Right kidney (tissue), 1 donor: Measurements from ENCODE around the gene PLEKHA7.
A peak's percentile ranks its signal among the peaks of the same experiment; 100 is the strongest.

Source experiments
- DNase-seq: peaks from one replicate; pipeline ENCODE4 v3.0.0-alpha.2; 2016

The PLEKHA7 gene

GRCh38 chr11:16840951-16841350 lies 173.3 kb downstream of the PLEKHA7 start:
- peak; percentile 18 for DNase-seq

DNA sequence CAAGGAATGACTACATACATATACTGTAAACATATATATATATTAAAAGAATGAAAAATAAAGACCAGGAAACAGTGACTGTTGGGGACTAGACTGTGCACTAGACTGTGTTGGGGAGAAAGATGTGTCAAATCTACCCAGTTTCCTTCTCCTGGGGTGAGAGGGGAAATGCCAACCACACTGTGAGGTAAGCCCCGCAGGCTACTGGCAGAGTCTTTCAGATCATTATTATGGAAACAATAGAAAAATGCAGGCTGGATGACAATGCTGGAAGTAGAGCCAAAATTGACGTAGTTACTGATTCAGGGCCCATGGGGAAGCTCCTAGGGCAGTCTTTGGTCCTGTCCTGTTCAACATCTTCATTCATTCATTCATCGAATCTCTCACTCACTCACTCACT lies 174.4 kb downstream of the PLEKHA7 start:
- DNase-seq = no peak

- DNase-seq = no peak
Measured at GRCh38 chr11:16834384-16834783, 179.8 kb downstream of the PLEKHA7 start.

GRCh38 chr11:16833026-16833425 lies 181.2 kb downstream of the PLEKHA7 start:
- DNase-seq = no peak

DNA sequence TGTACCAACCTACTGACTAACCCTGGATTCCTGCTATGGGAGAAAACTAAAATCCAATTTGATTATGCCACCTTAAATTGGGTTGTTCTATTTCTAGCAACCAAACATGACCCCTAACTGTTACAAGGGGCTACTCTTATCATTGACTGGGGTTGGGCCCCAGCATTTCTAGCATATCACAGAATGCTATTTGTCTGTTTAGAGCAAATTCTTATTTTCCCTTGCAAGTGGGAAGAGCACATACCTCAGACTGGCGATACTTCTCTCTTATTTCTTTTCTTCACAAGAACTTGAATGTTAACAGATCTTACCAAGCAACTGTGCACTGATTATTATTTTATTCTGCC lies 182.0 kb downstream of the PLEKHA7 start:
- DNase-seq = no peak

- no peak for DNase-seq
Measured at GRCh38 chr11:16831316-16832192, 182.7 kb downstream of the PLEKHA7 start.

GRCh38 chr11:16827139-16827538 lies 187.1 kb downstream of the PLEKHA7 start:
- DNase-seq = no peak

DNA sequence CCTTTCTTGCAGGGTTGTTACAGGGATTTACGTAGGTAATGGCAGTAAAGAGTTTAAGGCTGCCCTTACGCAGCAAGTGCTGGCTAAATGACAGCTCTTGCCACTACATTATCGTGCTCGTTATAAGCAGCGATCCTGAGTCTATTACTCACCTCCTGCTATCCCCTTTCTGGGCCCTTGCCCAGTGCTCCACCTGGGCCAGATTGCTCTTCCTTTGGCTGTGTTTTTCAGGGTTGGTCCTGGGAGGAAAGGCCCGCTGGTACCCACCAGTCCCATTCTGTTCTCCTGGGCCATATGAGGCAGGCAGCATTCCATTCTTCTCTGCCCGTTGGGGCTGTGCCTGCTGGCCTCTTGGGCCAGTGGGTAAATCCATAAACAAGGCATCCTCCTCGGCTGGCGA lies 188.2 kb downstream of the PLEKHA7 start:
- DNase-seq = no peak

- no peak for DNase-seq
Measured at GRCh38 chr11:16825101-16825500, 189.1 kb downstream of the PLEKHA7 start.

DNA sequence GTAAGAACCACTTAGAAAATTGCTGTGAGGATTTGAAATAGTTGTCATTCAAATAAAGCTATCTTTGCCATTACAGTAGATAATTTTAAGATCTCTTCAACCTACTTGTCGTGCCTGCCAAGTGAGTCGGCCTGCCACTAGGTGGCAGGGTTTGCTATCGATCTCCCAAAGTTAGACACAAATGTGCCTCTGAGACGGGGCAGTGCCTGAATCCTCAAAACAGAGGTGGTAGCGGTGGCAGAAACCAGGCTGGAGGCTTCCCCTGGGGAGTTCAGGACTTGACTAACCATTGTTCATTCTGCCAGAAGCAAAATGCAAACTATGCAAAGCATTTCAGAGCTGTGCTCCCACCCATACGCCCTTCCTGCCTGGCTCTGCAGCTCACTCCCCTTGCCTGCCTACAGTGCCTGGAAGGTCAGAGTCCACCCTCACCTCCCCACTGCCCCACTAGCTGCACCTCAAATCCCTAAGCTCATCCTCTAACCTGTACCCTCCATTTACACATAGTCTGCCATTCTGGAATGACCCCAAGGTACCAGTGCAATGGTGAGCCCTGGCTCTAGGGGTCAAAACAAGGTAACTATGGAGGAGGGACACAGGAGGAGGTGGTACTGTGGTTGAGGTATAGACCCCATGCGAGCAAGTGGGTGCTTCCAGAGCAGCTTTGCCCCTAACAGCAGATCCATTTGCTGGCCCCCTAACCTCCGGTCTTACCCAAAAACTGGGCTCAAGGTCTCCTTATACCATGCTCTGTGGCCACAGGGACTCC lies 193.7 kb downstream of the PLEKHA7 start:
- DNase-seq = peak; percentile 55

DNA sequence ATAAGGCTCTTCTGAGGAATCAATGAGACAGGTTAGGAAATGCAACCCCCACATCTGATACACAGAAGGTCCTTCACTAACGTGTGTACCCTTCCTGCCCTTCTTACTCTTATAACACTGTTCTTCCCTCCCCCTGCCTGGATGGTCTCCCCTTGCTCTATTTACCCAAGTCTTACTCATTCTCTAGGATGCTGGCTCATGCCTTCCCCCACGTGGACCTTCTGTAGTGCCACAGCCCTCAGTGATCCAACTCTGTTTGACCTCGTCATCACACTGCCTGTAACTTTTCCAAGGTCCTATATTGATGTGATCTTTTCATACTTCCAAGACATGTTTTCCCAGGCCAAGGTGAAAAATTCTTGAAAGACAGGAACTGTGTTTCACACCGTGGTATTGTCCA lies 195.9 kb downstream of the PLEKHA7 start:
- DNase-seq = no peak

- DNase-seq = no peak
Measured at GRCh38 chr11:16817351-16817750, 196.9 kb downstream of the PLEKHA7 start.

DNA sequence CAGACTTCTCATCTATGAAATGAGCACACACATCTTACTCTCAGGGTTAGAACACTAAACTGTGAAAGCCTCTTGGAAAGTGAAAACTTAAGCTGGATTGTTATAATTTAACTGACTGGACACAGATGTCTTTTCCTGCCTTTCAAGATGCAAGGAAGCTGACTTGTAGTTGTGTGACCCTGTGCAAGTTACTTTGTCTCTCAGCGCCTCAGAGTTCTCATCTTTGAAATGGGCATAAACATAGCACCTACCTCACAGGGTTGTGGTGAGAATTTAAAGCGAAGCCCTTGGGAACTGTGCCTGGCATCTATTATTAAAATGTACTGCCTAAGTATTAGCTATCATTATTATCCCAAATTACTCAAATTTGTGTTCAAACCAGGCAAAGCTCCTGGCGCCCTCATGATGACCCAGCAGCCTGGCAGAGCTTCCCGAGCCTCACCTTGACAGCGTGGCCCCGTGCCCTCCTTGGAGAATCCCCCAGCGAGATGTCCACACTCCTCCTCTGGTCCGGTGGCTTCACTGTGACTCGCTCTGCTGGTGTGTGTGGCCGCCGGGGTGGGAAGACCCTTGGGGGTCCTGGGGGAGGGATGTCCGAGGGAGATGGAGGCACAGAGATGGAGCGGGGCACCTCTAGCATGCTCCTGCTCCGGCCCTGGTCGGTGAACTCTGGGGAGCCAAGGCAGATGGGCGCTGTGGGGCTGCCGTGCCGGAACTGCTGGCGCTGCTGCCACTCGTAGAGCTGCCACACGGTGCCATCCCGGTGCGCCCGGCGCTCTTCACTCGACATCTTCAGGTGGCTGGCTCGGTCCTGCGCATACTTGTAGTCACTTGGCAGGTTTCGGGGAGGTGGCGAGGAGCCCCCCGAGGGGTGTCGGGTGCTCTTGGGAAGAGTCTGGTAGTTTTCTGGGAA lies 197.6 kb downstream of the PLEKHA7 start:
- no peak for DNase-seq

GRCh38 chr11:16815047-16815767 lies 199.0 kb downstream of the PLEKHA7 start:
- DNase-seq = no peak

GRCh38 chr11:16814410-16815046 lies 199.7 kb downstream of the PLEKHA7 start:
- no peak for DNase-seq

DNA sequence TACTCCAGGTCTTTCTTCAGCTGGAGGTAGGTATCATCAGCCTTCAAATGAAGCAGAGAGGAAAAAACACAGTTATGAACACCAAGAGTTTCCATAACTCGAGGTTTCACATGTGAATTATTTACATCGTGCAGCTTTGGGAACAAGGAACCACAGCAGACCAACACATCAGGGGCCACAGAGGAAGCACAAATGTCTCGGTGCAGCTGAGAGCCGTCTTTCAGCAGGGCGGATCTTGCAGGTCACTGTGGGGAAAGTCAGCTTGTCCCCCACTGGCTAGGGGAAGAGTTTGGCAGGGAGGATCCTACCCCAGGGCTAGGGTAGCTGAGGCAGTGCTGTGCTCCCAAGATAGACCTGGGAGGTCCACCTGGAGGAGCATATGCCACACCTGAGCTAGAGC lies 201.1 kb downstream of the PLEKHA7 start:
- no peak for DNase-seq

- no peak for DNase-seq
Measured at GRCh38 chr11:16812274-16812673, 201.9 kb downstream of the PLEKHA7 start.

DNA sequence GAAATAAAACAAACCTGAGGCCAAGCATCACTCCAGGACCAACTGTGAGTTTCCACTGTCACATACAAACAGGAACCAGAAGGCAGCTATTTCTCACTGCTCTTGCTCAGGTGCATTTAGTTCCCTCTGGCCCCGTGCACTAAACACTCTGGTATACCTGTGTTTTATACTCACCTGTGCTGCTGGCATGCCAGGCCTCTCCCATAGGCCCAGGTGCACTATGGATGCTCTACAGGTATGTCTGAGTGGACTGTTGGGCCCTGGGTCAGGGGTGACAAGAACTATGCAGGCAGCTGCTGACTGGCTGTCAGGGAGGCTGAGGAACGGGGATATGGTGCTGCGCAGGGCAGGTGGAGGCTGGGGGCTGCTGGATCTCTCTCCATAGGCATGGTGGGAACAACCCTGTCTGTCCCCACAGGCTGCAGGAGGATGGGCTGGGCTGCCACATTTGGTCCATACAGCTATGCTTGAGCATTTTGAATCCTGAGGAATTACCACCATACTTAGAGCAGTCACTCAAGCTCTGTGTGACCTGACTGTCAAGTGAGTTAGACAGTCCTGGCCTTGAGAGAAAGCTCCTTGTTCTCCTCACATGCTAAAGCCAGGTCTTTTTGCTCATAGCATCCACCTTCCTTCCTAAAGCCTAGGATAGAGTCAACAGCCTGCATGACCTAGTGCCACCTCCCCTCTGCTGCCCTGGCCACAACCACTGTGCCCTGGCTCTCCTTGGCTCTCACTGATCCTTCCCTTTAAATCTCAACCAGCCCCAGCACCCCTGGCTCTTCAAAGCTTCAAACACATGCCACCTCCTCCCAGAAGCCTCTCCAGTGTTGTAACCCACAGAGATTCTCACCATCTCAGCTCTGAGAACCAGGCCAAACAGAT lies 202.8 kb downstream of the PLEKHA7 start:
- DNase-seq = no peak

DNA sequence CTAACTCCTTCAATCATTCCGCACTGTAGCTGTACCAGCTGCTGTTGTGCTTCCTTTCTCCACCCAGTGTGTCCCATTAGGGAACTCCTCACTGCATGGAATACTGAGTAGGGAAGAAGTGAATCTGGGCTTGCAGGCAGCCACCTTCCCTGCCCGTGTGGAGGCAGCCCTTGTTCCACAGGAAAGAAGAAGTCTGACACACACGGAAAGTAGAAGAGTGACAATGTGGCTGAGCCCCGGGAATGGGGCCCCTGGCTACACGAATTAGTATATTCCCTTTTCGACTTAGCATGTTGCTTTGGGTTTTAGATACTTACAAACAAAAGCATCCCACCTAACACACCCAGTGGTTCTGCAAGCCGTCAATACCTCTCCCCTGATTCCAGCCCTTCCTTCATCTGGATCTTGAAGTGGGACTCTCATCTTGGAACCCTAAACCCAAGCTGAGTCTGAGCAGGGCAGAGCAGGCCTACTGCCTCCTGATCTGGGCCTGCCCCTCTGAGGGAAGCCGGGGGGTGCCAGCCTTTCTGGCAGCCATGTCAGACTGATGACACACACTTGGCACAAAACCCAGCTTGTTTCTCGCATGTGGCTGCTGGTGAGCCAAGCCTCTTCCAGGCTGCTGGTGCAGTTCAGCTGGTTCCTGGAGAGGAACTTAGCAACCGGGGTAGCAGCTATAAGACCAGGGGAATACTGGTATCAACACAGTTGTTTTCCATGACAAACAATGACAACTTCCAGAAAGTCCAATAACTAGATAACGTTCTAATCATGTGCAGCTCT lies 204.1 kb downstream of the PLEKHA7 start:
- DNase-seq = no peak

DNA sequence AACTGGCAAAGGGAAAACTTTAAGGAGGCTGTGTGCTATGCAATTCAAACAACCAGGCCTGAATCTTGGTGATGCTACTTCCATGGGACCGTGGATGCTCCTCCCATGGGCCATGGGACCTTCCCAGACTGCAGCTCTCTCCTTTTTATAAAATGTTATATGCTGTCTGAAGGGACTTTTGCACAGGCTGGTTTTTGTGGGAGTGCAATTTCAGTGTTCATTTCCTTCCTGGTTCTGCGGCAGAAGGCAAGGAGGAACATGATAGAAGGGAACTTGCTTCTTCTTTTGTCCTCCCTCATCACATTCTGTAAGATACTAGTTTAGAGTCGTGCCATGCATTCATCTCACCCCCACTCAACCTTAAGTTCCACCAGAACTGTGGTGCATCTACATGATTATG lies 206.9 kb downstream of the PLEKHA7 start:
- DNase-seq = no peak
